GM04503 (cell line): ENCODE data around the gene CMSS1.

Experiments used
- DNase-seq: peaks from one replicate; pipeline ENCODE4 v3.0.0-alpha.2; 2012; ENCODE audit warnings: low read depth

The CMSS1 gene

GRCh38 chr3:99997293-99997692, 179.6 kb downstream of the CMSS1 start:
- DNase-seq, result no peak

GRCh38 chr3:99999536-99999935, 181.9 kb downstream of the CMSS1 start:
- peak; percentile 72 for DNase-seq

- DNase-seq, result no peak
These were observed 183.4 kb downstream of the CMSS1 start for GRCh38 chr3:100001083-100001482.

GRCh38 chr3:100001526-100002270, 184.0 kb downstream of the CMSS1 start:
- no peak for DNase-seq

GRCh38 chr3:100002599-100003350, 185.1 kb downstream of the CMSS1 start:
- peak; percentile 80 for DNase-seq

- no peak for DNase-seq
These were observed 186.2 kb downstream of the CMSS1 start for GRCh38 chr3:100003609-100004503.

- no peak for DNase-seq
These were observed 187.3 kb downstream of the CMSS1 start for GRCh38 chr3:100004931-100005330.

- no peak for DNase-seq
These were observed 188.2 kb downstream of the CMSS1 start for GRCh38 chr3:100005665-100006393.

GRCh38 chr3:100006570-100007271, 189.1 kb downstream of the CMSS1 start:
- no peak for DNase-seq

- no peak for DNase-seq
These were observed 189.7 kb downstream of the CMSS1 start for GRCh38 chr3:100007313-100007712.

- no peak for DNase-seq
These were observed 190.5 kb downstream of the CMSS1 start for GRCh38 chr3:100008081-100008698.

GRCh38 chr3:100009276-100010086, 191.8 kb downstream of the CMSS1 start:
- DNase-seq, result no peak

GRCh38 chr3:100010087-100010417, 192.4 kb downstream of the CMSS1 start:
- DNase-seq, result no peak

GRCh38 chr3:100018806-100019205, 201.1 kb downstream of the CMSS1 start:
- no peak for DNase-seq

GRCh38 chr3:100019719-100020118, 202.1 kb downstream of the CMSS1 start:
- DNase-seq, result no peak

- no peak for DNase-seq
These were observed 203.4 kb downstream of the CMSS1 start for GRCh38 chr3:100020876-100021644.

- DNase-seq, result no peak
These were observed 204.8 kb downstream of the CMSS1 start for GRCh38 chr3:100022506-100022905.

- peak; percentile 85 for DNase-seq
These were observed 205.5 kb downstream of the CMSS1 start for GRCh38 chr3:100023150-100023549.

- DNase-seq, result no peak
These were observed 205.9 kb downstream of the CMSS1 start for GRCh38 chr3:100023595-100023994.
